ENCODE data around the gene NAT8L. TPM values are rescaled to one million over a fixed set of nuclear protein-coding genes. Genes with fewer than 3 reads are reported as not detected.

Gene NAT8L
- polyA plus RNA-seq, 1 donor (not counting 4 experiments of a cell fraction or from before 2014, with no cell fraction given), result 0.01 TPM

GRCh38 chr4:2083826-2084160, 24.7 kb downstream of the NAT8L start:
- Histone ChIP-seq H3K79me2 (ENCODE audit: control insufficient read depth, insufficient read depth, low read length) (no peaks in the 10 kb centered on the region), H3K9me3 (ENCODE audit: control insufficient read depth, low read depth, low read length) (no peaks in the 10 kb centered on the region), H3K9me1 (ENCODE audit: control insufficient read depth, extremely low read depth, insufficient read depth, low read length) (no peaks in the 10 kb centered on the region), H3K4me3 (ENCODE audit: control insufficient read depth in 2 of 3, extremely low read depth in 1 of 3, insufficient read depth in 2 of 3, low read depth in 1 of 3, low read length in 3 of 3) (no peak overlapping the region), H3K27me3 (ENCODE audit: control insufficient read depth, extremely low read depth, insufficient read depth, low read length) (peaks cover 5% of the 10 kb centered on the region), H3K27ac (ENCODE audit: control insufficient read depth, insufficient read depth, low read length) (no peak overlapping the region), H3K4me2 (ENCODE audit: control insufficient read depth, extremely low read depth, insufficient read depth, low read depth, low read length) (no peak overlapping the region), H2AFZ (ENCODE audit: control insufficient read depth, low read length) (no peak overlapping the region), H4K20me1 (ENCODE audit: control insufficient read depth, extremely low read depth, insufficient read depth, low read length) (no peaks in the 10 kb centered on the region), H3K4me1 (ENCODE audit: control insufficient read depth, extremely low read depth, insufficient read depth, low read length) (no peaks in the 10 kb centered on the region), H3K9ac (ENCODE audit: control insufficient read depth, extremely low read depth, insufficient read depth, low read length) (no peak overlapping the region), H3K36me3 (ENCODE audit: control insufficient read depth in 2 of 2, extremely low read depth in 1 of 2, insufficient read depth in 2 of 2, low read length in 2 of 2) (no peaks in the 10 kb centered on the region)
- DNase-seq (ENCODE audit: low read depth, low spot score) (no peak), FAIRE-seq (no peak)
- dilution Hi-C loops (cut with MboI; ENCODE audit: extremely low pct_ligation_motif_present, low sequenced_read_pairs), result no loop called here
- no peak for TF ChIP-seq CTCF (optimal IDR thresholded peaks at IDR 0.05 in 1 of 3, IDR thresholded peaks at IDR 0.05 in 1 of 3, conservative IDR thresholded peaks at IDR 0.05 in 1 of 3; ENCODE audit: extremely low read depth in 1 of 3, insufficient read depth in 2 of 3, low read length in 3 of 3)
- TF ChIP-seq EZH2 (IDR thresholded peaks at IDR 0.05; ENCODE audit: low read length), result no peak

GRCh38 chr4:2084316-2084715, 25.2 kb downstream of the NAT8L start:
- H3K79me2 ChIP-seq (ENCODE audit: control insufficient read depth, insufficient read depth, low read length), result no peaks in the 10 kb centered on the region
- no peaks in the 10 kb centered on the region for H3K36me3 ChIP-seq (ENCODE audit: control insufficient read depth in 2 of 2, extremely low read depth in 1 of 2, insufficient read depth in 2 of 2, low read length in 2 of 2)
- no peak overlapping the region for H2AFZ ChIP-seq (ENCODE audit: control insufficient read depth, low read length)
- no peaks in the 10 kb centered on the region for H4K20me1 ChIP-seq (ENCODE audit: control insufficient read depth, extremely low read depth, insufficient read depth, low read length)
- H3K4me1 ChIP-seq (ENCODE audit: control insufficient read depth, extremely low read depth, insufficient read depth, low read length), result no peaks in the 10 kb centered on the region
- no peaks in the 10 kb centered on the region for H3K9me1 ChIP-seq (ENCODE audit: control insufficient read depth, extremely low read depth, insufficient read depth, low read length)
- no peak overlapping the region for H3K4me3 ChIP-seq (ENCODE audit: control insufficient read depth in 2 of 3, extremely low read depth in 1 of 3, insufficient read depth in 2 of 3, low read depth in 1 of 3, low read length in 3 of 3)
- H3K9me3 ChIP-seq (ENCODE audit: control insufficient read depth, low read depth, low read length), result no peaks in the 10 kb centered on the region
- H3K27ac ChIP-seq (ENCODE audit: control insufficient read depth, insufficient read depth, low read length), result no peak overlapping the region
- no peak for DNase-seq (ENCODE audit: low read depth, low spot score)
- H3K4me2 ChIP-seq (ENCODE audit: control insufficient read depth, extremely low read depth, insufficient read depth, low read depth, low read length), result no peak overlapping the region
- no peak overlapping the region for H3K9ac ChIP-seq (ENCODE audit: control insufficient read depth, extremely low read depth, insufficient read depth, low read length)
- dilution Hi-C loops (cut with MboI; ENCODE audit: extremely low pct_ligation_motif_present, low sequenced_read_pairs), result no loop called here
- H3K27me3 ChIP-seq (ENCODE audit: control insufficient read depth, extremely low read depth, insufficient read depth, low read length), result peaks cover 5% of the 10 kb centered on the region
- no peak for TF ChIP-seq CTCF (optimal IDR thresholded peaks at IDR 0.05 in 1 of 3, IDR thresholded peaks at IDR 0.05 in 1 of 3, conservative IDR thresholded peaks at IDR 0.05 in 1 of 3; ENCODE audit: extremely low read depth in 1 of 3, insufficient read depth in 2 of 3, low read length in 3 of 3)
- no peak for TF ChIP-seq EZH2 (IDR thresholded peaks at IDR 0.05; ENCODE audit: low read length)
- FAIRE-seq, result no peak

Data from keratinocyte (primary cell).